HT1080 (cell line): ENCODE results near the gene APBB1IP. TPM values are rescaled to one million over a fixed set of nuclear protein-coding genes. Genes with fewer than 3 reads are reported as not detected.
"Not testable (repeated sequence)": the region's sequence is repeated elsewhere in the genome, so short reads cannot be mapped to it uniquely, and the experiment has no call there.

ENCODE experiments used
- DNase-seq: peaks from one replicate; pipeline ENCODE4 v3.0.0-alpha.2; 2015; ENCODE audit warnings: low read depth
- total RNA-seq: library from RNA; depleted of rRNA; stranded (reverse); fragments of >200 nt; shearing (Covaris generic); gene quantifications from 2 replicates; pipeline ENCODE4 v1.2.3, GENCODE V29; 2014

Gene APBB1IP
- total RNA-seq, 1 experiment from 2014 or later = not detected

DNA sequence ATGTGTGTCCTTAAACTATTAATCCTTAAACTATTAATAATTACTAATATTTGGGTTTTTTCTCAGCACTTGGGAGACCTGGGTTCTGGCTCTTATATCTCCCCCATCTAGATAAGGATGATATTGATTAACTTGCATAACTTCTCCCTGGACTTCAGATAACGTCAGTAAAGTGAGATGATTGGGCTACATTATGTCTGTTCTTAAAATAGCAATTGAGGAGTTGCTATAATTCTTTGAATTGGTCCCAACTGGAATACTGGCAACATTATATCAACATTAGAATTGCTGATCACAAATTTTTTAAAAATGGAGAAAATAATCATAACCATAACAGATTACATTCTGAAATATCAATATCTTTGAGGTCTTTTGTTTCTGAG lies 1.9 kb downstream of the APBB1IP start:
- no peak for DNase-seq

DNA sequence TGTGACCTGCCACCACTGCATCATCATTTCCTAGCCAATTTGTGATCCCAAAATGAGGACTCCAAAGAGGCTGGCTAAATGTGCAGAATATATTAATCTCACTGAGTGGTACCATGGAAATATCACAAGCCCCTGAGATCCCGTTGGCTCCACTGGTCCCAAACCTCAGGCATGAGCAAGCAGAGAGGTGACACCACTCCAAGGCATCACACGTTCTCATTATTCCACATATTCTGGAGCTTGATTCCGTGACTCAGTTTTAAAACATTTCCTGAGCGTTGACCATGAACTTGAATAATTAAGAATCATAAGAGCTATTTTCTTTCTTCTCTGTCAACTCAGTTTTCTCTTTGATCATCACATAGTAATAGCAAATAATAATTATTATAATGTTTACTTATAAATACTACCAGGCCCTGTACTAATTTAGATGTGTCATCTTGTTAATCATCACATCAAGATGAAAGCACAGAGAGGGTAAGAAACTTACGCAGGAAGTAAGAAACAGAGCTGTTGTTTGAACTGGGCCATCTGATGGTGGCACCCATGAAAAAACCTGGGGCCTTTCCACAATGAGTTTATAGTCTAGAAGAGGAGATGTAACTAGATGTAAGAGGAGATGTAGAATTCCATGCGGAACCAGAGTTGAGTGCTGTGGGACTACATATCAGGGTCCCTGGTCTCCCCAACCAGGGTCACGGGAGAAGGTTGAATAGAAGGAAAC lies 3.5 kb downstream of the APBB1IP start:
- DNase-seq = peak; percentile 69

DNA sequence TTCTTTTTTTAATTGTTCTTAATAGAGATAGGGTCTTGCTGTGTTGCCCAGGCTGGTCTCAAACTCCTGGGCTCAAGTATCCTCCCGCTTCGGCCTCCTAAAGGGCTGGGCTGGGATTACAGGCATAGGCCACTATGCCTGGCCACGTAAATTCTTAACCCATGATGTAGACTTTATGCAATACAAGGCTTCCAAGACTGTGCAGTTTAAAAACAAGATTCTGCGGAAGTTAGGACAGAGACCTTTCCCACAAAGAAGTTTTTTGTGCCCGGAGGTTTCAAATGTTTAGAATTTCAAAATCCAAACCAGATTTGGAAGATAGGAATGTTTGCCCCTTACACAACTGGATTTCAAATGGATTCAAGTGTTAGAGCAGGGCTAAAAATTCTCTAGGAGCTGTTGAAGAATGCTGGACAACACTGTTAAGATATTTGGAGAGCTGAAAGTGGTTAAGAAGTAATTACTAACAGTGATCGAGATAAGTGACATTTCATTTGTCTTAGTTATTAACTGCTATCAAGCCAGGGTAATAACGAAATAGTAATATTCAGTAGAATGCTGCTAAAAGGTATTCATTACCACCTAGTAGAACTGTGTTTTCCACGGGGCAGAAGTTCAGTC lies 7.4 kb downstream of the APBB1IP start:
- DNase-seq = no peak

DNA sequence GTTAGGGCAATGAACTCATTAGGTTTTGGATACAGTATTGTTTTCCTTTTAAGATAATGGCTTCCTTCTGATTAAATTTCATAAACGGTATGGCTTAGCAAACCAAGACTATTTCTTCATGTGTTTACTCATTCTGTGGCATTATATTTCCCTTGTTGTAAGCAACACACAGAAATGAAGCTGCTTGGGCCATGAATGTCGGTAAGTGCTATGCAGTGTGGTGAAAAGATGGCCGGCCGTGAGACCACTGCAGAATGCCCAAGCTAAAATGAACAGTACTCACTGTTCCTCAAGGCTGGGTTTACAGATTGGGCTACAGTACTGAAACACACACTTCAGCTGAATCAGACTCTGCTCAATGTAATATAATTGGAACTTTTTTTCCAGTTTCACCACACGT lies 8.1 kb downstream of the APBB1IP start:
- no peak for DNase-seq

DNA sequence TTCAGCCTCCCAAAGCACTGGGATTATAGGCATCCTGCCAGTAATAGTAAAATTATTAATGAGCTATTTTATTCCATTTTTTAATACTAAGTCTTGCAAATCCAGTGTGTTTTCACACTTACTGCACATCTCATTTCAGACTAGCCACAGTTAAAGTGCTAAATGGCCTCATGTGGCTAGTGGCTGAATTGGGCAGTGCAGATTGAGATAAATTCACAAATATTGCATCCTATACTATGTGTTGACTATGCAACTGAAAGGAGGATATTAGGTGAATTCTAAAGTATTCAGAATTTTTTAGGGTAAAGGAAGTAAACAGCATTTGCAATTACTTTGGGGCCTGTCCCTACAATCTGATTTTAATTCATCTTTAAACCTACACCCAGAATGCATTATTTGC lies 10.2 kb downstream of the APBB1IP start:
- DNase-seq = no peak

DNA sequence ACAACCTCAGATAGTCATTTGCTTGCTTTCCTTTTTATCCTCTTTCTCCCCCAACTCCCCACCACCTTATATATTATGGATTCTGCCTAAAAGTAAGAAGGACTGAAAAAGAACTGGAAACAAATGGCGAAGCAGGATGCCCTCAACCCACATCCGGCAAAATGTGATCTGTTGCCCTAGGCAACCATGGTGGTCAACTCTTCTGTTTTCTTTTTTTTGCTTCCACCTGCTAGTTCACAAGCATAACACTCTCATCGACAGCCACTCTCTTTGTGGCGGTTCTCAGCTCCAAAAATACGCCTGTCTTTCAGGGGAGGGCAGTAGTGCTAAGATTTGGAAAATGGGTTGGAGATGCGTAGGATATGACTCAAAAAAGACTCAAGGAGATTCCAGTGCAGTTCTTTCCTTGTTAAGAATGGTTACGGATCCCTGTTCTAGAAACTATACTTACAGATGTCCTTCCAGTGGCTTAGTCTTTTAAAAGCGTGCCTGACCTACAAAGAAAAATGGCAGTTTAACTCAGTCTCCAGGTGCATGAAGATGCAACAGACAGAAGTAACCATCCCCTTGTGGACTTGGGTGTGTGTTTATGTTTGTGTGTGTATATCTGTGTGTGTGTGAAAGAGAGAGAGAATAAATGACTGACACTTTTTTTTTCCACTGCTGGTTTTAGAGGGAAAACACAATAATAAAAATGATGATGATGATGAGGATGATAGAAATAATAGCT lies 10.7 kb downstream of the APBB1IP start:
- DNase-seq = no peak

DNA sequence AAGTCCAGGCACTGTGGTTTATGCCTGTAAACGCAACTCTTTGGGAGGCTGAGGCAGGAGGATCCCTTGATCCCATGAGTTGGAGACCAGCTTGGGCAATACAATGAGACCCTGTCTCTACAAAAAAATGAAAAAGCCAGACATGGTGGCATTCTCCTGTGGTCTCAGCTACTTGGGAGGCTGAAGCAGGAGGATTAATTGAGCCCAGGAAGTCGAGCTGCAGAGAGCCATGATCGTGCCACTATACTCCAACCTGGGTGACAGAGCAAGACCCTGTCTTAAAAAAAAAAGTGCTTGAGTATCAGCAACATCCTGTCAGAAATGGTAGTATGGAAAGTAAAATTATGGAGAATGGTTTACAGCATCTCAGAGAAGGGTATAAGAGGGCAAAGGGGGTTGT lies 11.6 kb downstream of the APBB1IP start:
- no peak for DNase-seq

DNA sequence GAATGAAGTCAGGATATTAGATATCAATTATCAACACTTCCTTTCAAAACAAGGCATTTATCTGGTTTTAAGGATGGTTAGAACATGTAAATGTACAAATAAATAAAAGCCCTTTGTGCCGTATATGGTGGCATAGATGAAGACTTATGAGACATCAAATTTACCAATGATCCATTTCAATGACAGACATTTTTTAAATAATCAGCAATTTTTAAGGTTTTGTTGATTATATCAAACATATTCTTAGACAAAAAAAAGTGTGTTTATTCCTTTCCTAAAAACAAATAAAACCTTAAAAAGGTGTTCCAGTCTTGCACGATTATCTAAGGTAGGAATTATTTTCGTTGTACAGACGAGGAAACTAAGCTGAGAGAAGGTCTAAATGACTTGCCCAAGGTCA lies 13.8 kb downstream of the APBB1IP start:
- DNase-seq = no peak

DNA sequence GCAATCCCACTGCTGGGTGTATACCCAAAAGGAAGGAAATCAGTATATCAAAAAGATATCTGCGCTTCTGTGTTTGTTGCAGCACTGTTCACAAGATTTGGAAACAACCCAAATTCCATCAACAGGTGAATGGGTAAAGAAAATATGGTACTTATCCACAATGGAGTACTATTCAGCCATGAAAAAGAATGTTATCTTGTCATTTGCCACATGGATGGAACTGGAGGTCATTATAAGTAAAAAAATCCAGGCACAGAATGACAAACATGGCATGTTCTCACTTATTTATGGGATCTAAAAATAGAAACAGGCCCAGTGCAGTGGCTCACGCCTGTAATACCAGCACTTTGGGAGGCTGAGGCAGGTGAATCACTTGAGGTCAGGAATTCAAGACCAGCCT lies 15.7 kb downstream of the APBB1IP start:
- DNase-seq = no peak

DNA sequence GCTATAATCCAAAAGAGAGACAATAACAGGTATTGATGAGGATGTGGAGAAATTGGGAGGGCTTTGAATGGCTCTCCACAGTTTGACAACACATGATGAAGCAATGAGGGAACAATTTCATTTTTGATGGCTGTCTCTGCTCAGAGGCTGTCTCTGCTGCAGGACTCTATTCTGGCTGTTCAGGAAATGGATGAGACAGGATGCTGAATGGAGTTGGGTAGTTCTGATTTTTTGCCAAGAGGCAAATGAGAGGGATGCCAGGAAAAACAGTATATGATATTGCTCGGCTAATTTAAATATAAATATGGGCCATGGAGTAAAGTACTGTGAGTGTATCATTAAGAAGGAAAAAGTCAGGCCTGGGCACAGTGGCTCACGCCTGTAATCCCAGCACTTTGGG lies 16.8 kb downstream of the APBB1IP start:
- DNase-seq = no peak

DNA sequence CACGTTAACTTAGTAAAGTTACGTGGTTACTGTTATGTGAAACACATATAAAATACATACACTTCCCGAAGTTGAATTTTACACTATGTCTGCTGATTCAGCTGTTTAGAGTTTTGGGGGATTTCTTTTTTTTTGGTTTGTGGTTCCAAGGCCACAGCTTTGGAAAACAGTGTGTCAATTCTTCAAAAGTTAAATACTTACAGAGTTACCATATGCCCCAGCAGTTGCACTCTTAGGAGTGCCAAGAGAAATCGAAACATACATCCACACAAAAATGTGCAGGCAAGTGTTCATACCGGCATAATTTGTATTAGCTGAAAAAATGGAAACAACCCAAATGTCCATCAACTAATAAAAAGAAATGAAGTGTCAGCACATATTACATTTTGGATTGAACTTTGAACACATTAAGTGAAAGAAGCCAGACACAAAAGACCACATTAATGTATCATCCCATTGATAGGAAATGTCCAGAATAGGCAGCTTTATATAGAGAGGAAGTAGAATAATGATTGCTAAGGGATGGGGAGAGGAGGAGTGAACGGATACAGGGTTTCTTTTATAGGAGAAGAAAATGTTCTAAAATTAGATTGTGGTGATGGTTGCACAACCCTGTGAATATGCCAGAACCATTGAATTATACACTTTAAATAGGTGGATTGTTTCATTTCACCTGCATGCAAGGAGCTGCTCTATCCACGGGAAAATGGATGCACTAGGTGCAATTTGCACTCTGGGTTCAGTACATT lies 17.6 kb downstream of the APBB1IP start:
- DNase-seq = no peak

DNA sequence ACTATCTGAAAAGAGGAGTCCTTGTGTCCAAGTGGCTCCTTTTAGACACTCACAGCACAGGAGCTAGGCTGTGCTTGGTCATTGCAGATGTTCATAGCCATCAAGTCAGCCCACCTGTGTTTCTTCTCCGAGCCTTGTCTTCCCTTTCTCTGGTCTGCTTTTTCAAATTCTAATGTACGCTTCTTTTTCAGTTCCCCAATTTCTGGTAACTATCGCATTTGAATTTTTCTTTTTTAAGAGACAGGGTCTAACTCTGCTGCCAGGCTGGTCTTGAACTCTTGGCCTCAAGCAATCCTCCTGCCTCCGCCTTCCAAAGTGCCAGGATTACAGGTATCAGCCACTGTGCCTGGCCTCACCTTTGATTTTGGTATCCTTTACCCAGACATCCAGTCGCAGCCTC lies 18.9 kb downstream of the APBB1IP start:
- no peak for DNase-seq

DNA sequence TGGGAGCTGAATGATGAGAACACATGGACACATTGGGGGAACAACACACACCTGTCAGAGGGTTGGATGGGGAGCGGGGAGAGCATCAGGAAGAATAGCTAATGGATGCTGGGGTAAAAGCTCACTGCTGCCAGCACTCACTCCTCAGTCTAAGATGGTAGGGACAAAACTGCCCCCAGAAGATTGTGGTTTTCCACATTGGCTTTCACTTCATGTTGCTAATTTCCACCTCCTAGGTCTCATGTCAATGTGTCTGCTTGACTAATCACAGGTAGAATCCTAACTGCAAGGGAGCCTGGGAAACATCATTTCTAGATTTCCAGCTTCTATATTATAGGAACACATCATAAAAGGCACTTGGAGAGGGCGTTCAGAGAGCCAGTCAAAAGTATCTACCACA lies 22.6 kb downstream of the APBB1IP start:
- no peak for DNase-seq

DNA sequence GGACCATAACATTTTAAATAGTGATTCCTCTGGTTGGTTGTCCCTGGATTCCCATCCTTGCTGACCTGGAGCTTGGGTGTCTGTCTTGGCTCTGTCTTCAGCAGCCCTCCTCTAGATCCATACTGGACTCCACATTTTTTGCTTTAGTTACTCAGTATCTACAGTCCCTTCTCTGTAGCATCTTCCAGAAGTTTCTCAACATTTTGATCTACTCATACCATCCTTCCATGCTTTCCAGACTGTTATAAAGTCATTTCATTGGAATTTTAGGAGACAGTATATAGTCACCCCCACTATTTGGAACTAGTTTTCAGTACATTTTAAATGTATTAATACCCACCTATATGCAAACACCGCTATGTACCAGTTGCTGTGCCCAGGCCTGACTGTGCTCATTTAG lies 25.8 kb downstream of the APBB1IP start:
- DNase-seq = no peak

DNA sequence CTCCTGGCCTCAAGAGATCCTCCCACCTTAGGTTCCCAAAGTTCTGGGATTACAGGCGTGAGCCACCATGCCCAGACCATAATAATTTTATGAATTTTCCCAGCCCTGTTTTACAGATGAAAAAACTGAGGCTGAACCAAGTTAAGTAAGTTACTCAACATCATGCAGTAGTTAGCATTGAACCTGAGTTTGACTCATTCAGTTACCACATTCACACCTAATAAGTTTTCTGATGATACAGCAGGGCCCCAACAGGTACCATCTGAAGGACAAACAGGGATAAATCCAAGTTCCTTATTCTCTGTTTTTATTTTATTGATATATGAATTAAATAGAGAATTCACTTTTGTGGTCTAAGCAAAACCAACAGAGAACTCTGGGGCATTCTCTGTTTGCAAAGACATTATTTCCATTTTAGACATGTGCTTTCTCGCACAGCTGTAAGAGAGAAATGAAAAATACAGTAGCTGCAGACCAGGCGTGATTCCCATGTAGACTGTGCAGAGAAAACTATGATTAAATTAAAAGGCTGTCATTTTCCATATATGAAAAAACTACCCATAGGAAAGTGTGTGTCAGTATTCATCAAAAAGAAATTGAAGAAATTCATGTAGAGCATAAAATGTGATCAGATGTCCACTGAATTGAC lies 26.6 kb downstream of the APBB1IP start:
- DNase-seq = no peak

DNA sequence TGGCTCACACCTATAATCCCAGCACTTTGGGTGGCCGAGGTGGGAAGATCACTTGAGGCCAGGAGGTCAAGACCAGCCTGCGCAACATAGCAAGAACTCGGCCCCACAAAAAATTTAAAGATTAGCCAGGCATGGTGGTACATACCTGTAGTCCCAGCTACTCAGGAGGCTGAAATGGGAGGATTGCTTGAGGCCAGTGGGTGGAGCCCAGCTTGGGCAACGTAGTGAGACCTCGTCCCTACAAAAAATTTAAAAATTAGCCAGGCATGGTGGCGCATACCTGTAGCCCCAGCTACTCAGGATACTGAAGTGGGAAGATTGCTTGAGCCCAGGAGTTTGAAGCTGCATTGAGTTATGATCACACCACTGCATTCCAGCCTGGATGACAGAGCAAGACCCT lies 28.4 kb downstream of the APBB1IP start:
- not testable (repeated sequence) for DNase-seq

DNA sequence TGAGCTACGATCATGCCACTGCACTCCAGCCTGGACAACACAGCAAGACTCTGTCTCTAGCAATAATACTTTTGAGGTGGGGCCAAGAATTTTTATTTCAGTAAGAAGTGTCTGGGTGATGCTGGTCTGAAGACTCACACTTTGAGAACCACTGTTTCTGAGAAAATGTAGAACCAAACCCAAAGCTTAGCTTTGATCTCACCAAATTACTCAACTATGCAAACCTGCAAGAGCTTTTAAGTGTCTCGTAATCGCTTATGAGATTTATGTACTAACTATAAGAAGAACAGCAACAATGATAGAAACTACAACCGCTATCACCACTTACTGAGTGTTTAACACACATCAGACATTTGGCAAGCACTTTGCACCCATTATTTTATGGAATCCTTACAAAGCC lies 29.5 kb downstream of the APBB1IP start:
- no peak for DNase-seq

DNA sequence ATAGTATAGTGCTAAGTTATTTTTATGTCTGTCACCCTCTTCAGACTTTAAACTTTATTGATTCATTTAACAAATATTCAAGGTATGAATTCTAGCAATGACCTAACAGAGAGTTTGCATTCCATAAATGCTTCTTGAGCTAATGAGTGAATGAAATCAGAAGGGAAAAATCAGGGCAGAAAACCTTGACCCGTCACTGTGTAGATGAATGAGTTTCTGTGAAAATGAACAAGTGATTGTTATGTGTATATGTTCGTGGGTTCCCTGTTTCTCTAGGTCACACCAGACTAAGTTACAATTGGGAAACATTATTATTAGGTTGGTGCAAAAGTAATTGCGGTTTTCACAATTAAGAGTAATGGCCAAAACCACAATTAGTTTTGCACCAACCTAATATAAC lies 30.1 kb downstream of the APBB1IP start:
- DNase-seq = peak; percentile 8

DNA sequence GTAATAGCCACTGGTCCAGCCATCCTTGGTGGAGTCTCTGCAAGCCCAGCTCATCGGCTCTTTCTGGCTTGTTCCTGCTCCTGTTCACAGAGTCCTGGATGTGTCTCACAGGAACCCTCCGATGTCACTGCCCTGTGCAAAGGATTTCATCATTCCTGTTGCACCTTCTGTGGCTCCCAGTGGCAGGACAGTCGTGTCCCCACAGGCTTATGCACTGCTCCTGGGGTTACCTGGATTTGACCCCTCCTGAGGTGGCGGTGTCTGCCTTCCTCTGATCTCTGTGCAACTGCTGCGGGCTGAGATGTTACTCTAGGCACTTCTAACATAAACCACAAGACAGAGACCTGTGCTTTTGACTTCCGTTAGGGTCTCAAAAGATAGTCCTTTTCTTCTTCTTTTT lies 30.6 kb downstream of the APBB1IP start:
- no peak for DNase-seq

DNA sequence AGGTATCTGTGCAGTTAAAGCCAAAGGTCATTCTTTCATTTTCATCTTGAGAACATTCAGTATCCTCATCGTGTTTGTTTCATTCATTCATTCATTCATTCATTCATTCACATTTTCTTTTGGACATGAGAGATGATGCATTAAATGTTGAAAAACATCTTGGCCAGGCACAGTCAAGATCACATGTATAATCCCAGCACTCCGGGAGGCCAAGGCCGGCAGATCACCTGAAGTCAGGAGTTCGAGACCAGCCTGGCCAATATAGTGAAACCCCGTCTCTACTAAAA lies 34.3 kb downstream of the APBB1IP start:
- no peak for DNase-seq

DNA sequence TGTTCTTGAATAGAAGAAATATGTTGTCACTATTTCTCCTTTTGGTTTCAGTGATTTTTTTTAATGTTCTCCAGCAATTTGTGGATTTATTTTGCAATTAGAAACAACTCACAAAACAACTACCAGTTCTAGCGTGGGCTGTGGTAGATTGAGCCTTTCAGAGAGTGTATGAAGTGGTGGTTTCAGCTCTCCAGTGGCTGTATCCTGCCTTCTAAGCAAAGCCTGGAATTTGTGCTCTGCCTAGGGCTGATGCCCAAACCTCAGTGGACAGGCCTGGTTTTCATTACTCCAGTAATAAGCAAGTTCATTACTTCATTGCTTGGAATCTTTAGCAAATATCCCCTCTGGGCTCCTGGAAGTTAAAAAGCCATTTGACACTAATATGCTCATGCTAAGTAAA lies 35.9 kb downstream of the APBB1IP start:
- DNase-seq = no peak

DNA sequence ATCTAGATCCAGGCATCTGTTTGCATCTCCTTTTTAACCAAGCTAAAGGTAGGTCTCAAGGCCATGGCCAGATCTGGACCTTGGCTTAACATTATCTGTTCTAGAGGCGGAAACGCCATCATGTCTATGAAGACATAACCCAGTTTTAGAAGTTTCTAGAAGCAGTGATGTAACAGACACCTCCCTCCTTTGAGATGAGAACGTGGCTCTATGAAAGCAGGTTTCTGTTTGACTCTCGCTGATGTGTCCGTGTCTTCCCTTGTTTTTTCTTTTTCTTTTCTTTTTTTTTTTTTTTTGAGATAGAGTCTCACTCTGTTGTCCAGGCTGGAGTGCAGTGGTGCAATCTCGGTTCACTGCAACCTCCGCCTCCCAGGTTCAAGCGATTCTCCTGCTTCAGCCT lies 36.7 kb downstream of the APBB1IP start:
- not testable (repeated sequence) for DNase-seq
